Calu3 (cell line): Measurements from ENCODE around the gene PSMG4. TPM values are rescaled to one million over a fixed set of nuclear protein-coding genes. Genes with fewer than 3 reads are reported as not detected.

ENCODE experiments used
- BruUV-seq: library from RNA; stranded (reverse); fragments of 400-500 nt; replicated peaks from 2 replicates; lab custom pipeline; 2021; lab: Mats Ljungman, UMichigan
- CTCF ChIA-PET: fragments of 300-600 bp; sonication (Branson Sonifier 250); formaldehyde crosslinking; loops from one replicate; lab custom pipeline; 2022; ENCODE audit warnings: antibody characterized with exemption; lab: Charles Lee
- DNase-seq: peaks from one replicate; pipeline ENCODE4 v3.0.0; 2022
- H3K27ac Mint-ChIP-seq: one replicate; pipeline ENCODE4 v1.8.0; 2022; ENCODE audit warnings: mixed read lengths; ENCODE audit not compliant: unreplicated experiment
- H3K27me3 Mint-ChIP-seq: one replicate; pipeline ENCODE4 v1.8.0; 2022; ENCODE audit warnings: mixed read lengths; ENCODE audit not compliant: unreplicated experiment
- H3K36me3 Mint-ChIP-seq: one replicate; pipeline ENCODE4 v1.8.0; 2022; ENCODE audit warnings: mild to moderate bottlenecking, moderate library complexity, mixed read lengths; ENCODE audit not compliant: insufficient read depth, unreplicated experiment
- H3K4me1 Mint-ChIP-seq: one replicate; pipeline ENCODE4 v1.8.0; 2022; ENCODE audit warnings: mild to moderate bottlenecking, low read depth, mixed read lengths; ENCODE audit not compliant: unreplicated experiment
- H3K4me3 Mint-ChIP-seq: one replicate; pipeline ENCODE4 v1.8.0; 2022; ENCODE audit warnings: mild to moderate bottlenecking, low read depth, moderate library complexity, mixed read lengths; ENCODE audit not compliant: unreplicated experiment
- H3K9me3 Mint-ChIP-seq: one replicate; pipeline ENCODE4 v1.8.0; 2022; ENCODE audit warnings: low read depth, mixed read lengths; ENCODE audit not compliant: unreplicated experiment
- CTCF ChIP-seq: fragments of 200-600 bp; IDR thresholded peaks from one replicate; pipeline ENCODE4 v1.8.0; 2022; ENCODE audit warnings: antibody characterized with exemption; ENCODE audit not compliant: unreplicated experiment
- intact Hi-C: fragments of 100-400 bp; cut with micrococcal nuclease; formaldehyde crosslinking; loops from one replicate; pipeline ENCODE4 v1.10.0; 2022; ENCODE audit not compliant: unreplicated experiment
- total RNA-seq: library from RNA; stranded (reverse); gene quantifications from 2 replicates; pipeline ENCODE4 v1.2.3, GENCODE V29; 2022

Gene PSMG4
- total RNA-seq, 1 experiment from 2014 or later = 17.6 TPM

- Mint-ChIP-seq H3K27me3 (no peaks in the 10 kb centered on the region), H3K36me3 (peaks cover 38% of the 10 kb centered on the region), H3K27ac (no peak overlapping the region), H3K4me1 (peaks cover 9% of the 10 kb centered on the region), H3K9me3 (no peaks in the 10 kb centered on the region), H3K4me3 (no peak overlapping the region)
- no peak for DNase-seq
- CTCF ChIA-PET = no interaction called here
- TF ChIP-seq CTCF = no peak
- intact Hi-C loops = no loop called here
- no TSS peak for BruUV-seq
Measured at GRCh38 chr6:3267162-3267561, 8.4 kb downstream of the PSMG4 start.

GRCh38 chr6:3268680-3269079 lies 9.9 kb downstream of the PSMG4 start:
- no peak overlapping the region for H3K4me3 Mint-ChIP-seq
- H3K27me3 Mint-ChIP-seq = no peaks in the 10 kb centered on the region
- no peak overlapping the region for H3K27ac Mint-ChIP-seq
- no peak for DNase-seq
- CTCF ChIA-PET = no interaction called here
- no peak for TF ChIP-seq CTCF
- BruUV-seq = no TSS peak
- H3K9me3 Mint-ChIP-seq = no peaks in the 10 kb centered on the region
- peaks cover 39% of the 10 kb centered on the region for H3K36me3 Mint-ChIP-seq
- intact Hi-C loops = no loop called here
- peaks cover 1% of the 10 kb centered on the region for H3K4me1 Mint-ChIP-seq

GRCh38 chr6:3269281-3269975 lies 10.7 kb downstream of the PSMG4 start:
- Mint-ChIP-seq H3K27me3 (no peaks in the 10 kb centered on the region), H3K36me3 (peaks cover 39% of the 10 kb centered on the region), H3K27ac (no peak overlapping the region), H3K9me3 (no peaks in the 10 kb centered on the region), H3K4me1 (no peaks in the 10 kb centered on the region), H3K4me3 (no peak overlapping the region)
- no TSS peak for BruUV-seq
- CTCF ChIA-PET = no interaction called here
- intact Hi-C loops = no loop called here
- DNase-seq = no peak
- TF ChIP-seq CTCF = no peak

GRCh38 chr6:3270258-3270657 lies 11.5 kb downstream of the PSMG4 start:
- no peak for DNase-seq
- TF ChIP-seq CTCF = no peak
- Mint-ChIP-seq H3K27me3 (no peaks in the 10 kb centered on the region), H3K4me3 (no peak overlapping the region), H3K27ac (no peak overlapping the region), H3K4me1 (no peaks in the 10 kb centered on the region), H3K36me3 (peaks cover 39% of the 10 kb centered on the region), H3K9me3 (no peaks in the 10 kb centered on the region)
- CTCF ChIA-PET = no interaction called here
- BruUV-seq = no TSS peak
- intact Hi-C loops = loop anchor here (10.0 kb wide), 1 partner anchor 145 kb away; no protein-coding TSS in a partner anchor
